ENCODE data around the gene B2M. TPM values are rescaled to one million over a fixed set of nuclear protein-coding genes. Genes with fewer than 3 reads are reported as not detected.

Gene B2M
- total and polyA plus RNA-seq, 2 of the 13 experiments (the other 11 are each of a cell fraction or from before 2014, with no cell fraction given) = 784 to 857 TPM

- TF ChIP-seq REPIN1 (CRISPR knock-in tag; IDR thresholded peaks at IDR 0.05; ENCODE audit: borderline replicate concordance, low read depth) = no peak
- TF ChIP-seq ZNF652 (CRISPR knock-in tag; IDR thresholded peaks at IDR 0.05; ENCODE audit: borderline replicate concordance, low read depth) = no peak
- no peak for TF ChIP-seq KLF6 (CRISPR knock-in tag; IDR thresholded peaks at IDR 0.05)
- TF ChIP-seq ZNF75D (CRISPR knock-in tag; IDR thresholded peaks at IDR 0.05; ENCODE audit: borderline replicate concordance) = no peak
Observed at GRCh38 chr15:44673639-44674038, 37.7 kb upstream of the B2M start (continued).

GRCh38 chr15:44675911-44676310 is 35.4 kb upstream of the B2M start:
- Histone ChIP-seq H3K4me3 (replicated peaks in 1 of 3; ENCODE audit: insufficient read depth in 1 of 3, low read depth in 2 of 3, low read length in 3 of 3) (no peak overlapping the region), H3K4me2 (ENCODE audit: low read depth, low read length) (no peak overlapping the region), H3K9me3 (ENCODE audit: low read length) (no peaks in the 10 kb centered on the region), H3K79me2 (ENCODE audit: insufficient read depth, low read length) (no peaks in the 10 kb centered on the region), H3K9ac (ENCODE audit: insufficient read depth, low read depth, low read length) (no peak overlapping the region), H3K27me3 (ENCODE audit: control insufficient read depth in 1 of 2, insufficient read depth in 2 of 2, low read length in 2 of 2) (peaks cover 0 to 4% of the 10 kb centered on the region in 2 experiments; a peak in 3 of 5 replicates), H2AFZ (ENCODE audit: low read length) (no peak overlapping the region), H3K27ac (ENCODE audit: extremely low read length, insufficient read depth, low read length) (no peak overlapping the region), H3K36me3 (replicated peaks in 1 of 2; ENCODE audit: control insufficient read depth in 1 of 2, insufficient read depth in 2 of 2, low read length in 2 of 2) (no peaks in the 10 kb centered on the region), H4K20me1 (ENCODE audit: insufficient read depth, low read length) (no peaks in the 10 kb centered on the region), H3K4me1 (ENCODE audit: insufficient read depth, low read length) (peaks cover 19% of the 10 kb centered on the region)
- BruUV-seq (replicated peaks) = no TSS peak
- no peak for TF ChIP-seq ZC3H13 (CRISPR knock-in tag; IDR thresholded peaks at IDR 0.05)
- no peak for TF ChIP-seq ZNF329 (CRISPR knock-in tag; IDR thresholded peaks at IDR 0.05; ENCODE audit: low read depth)
- no peak for TF ChIP-seq ARNT (IDR thresholded peaks at IDR 0.05)
- no peak for TF ChIP-seq ZBTB4 (CRISPR knock-in tag; IDR thresholded peaks at IDR 0.05; ENCODE audit: borderline replicate concordance)
- TF ChIP-seq ZFP41 (CRISPR knock-in tag; IDR thresholded peaks at IDR 0.05; ENCODE audit: borderline replicate concordance) = no peak
- TF ChIP-seq BCLAF1 (IDR thresholded peaks at IDR 0.05) = no peak
- TF ChIP-seq ZNF468 (CRISPR knock-in tag; IDR thresholded peaks at IDR 0.05) = no peak
- TF ChIP-seq ZNF274 (CRISPR knock-in tag; IDR thresholded peaks at IDR 0.05) = no peak
- TF ChIP-seq CAMTA2 (CRISPR knock-in tag; IDR thresholded peaks at IDR 0.05; ENCODE audit: borderline replicate concordance) = no peak
- ChIA-PET CTCF (ENCODE audit: low intra/inter-chr PET ratio, low total read pairs) (no interaction called here), POLR2A (no interaction called here)
- no peak for FAIRE-seq
- ATAC-seq = no peak
- in situ Hi-C loops (cut with HindIII; ENCODE audit: extremely low pct_ligation_motif_present, low pct_unique_long_range_greater_than_20kb) (no loop called here), intact Hi-C loops (cut with micrococcal nuclease; ENCODE audit: unreplicated experiment) (no loop called here)
- 24% methylated on average over 5 of the region's 5 CpGs for WGBS (ENCODE audit: low lambda C conversion rate)
- DNase-seq (ENCODE audit: low spot score) = no peak
